BJ (cell line): ENCODE measurements around the gene OR5M11. TPM values are rescaled to one million over a fixed set of nuclear protein-coding genes. Genes with fewer than 3 reads are reported as not detected.

Source experiments
- CTCF ChIA-PET: fragments of 350-600 bp; formaldehyde crosslinking; extraction: SDS; loops from one replicate; lab custom pipeline; 2021; ENCODE audit warnings: antibody characterized with exemption, inconsistent platforms; lab: Yijun Ruan, JAX
- POLR2A ChIA-PET: fragments of 300-600 bp; sonication (Branson Sonifier 250); formaldehyde crosslinking; extraction: SDS; loops from one replicate; lab custom pipeline; 2021; ENCODE audit warnings: antibody characterized with exemption; lab: Charles Lee
- DNase-seq: peaks from one replicate; pipeline ENCODE4 v3.0.0-alpha.2; 2011; ENCODE audit warnings: low read depth
- H3K27me3 ChIP-seq: 2 replicates; pipeline ENCODE4 v1.6.0; 2011; ENCODE audit warnings: low read length; ENCODE audit not compliant: control insufficient read depth, insufficient read depth
- H3K36me3 ChIP-seq: 2 replicates; pipeline ENCODE4 v1.5.1; 2011; ENCODE audit warnings: low read length; ENCODE audit not compliant: control insufficient read depth, insufficient read depth
- H3K4me3 ChIP-seq: 2 replicates; pipeline ENCODE4 v1.5.1; 2011; ENCODE audit warnings: low read depth, mild to moderate bottlenecking, control low read depth, low read length
- CTCF ChIP-seq: IDR thresholded peaks from 2 replicates; pipeline ENCODE4 v1.5.1; 2011; ENCODE audit warnings: low read depth, mild to moderate bottlenecking, control low read depth, inconsistent platforms, low read length, moderate library complexity; ENCODE audit not compliant: insufficient read depth
- polyA plus RNA-seq: library from polyadenylated mRNA; depleted of rRNA; stranded (reverse); fragments of >200 nt; gene quantifications from 2 replicates; pipeline ENCODE4 v1.2.3, GENCODE V29; 2011

The OR5M11 gene
- polyA plus RNA-seq, 1 experiment: not detected

DNA sequence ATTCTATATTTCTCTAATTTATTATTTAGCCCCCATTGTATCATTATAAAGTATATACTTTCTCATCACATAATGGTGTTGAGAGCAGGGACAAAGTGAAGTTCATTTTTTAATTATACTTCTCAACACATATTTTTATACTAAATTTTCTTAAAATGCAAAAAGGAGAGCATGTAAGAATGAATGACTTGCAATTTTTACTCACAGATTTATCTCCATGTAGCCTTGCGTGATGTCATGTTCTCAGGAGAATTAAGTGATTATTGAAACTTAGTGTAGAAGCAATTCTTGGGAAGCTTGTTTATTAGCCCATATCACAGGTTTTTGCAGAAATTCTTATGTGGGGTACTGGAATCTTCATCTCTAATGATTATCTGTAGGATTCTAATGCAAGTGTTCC, 682 bp upstream of the OR5M11 start:
- no peak for DNase-seq
- Histone ChIP-seq H3K27me3 (no peaks in the 10 kb centered on the region), H3K4me3 (no peak overlapping the region), H3K36me3 (no peaks in the 10 kb centered on the region)
- CTCF ChIA-PET: no interaction called here
- POLR2A ChIA-PET: no interaction called here
- TF ChIP-seq CTCF: no peak

- H3K4me3 ChIP-seq: no peak overlapping the region
- H3K27me3 ChIP-seq: no peaks in the 10 kb centered on the region
- CTCF ChIA-PET: no interaction called here
- POLR2A ChIA-PET: no interaction called here
- TF ChIP-seq CTCF: no peak
- no peak for DNase-seq
- no peaks in the 10 kb centered on the region for H3K36me3 ChIP-seq
Observed at GRCh38 chr11:56533054-56533740, 9.9 kb downstream of the OR5M11 start.

DNA sequence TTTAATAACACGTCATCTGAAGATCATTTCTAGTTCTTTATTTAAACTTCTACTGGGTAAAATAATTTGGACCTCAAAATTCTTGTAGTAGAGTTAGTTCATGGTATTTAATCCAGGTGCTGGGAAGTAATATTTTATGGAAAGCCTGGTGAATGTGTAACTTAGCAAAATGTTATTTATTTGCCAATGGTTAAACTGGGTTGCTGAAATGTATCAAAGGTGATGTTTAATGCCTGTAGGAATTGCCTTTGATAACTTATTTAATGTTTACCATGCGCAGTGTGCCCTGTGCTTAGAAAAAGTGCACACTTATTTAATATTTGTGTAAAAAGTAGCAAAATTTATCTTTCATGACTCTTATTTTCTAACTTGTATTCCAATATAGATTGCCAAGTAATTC, 11.2 kb downstream of the OR5M11 start:
- H3K36me3 ChIP-seq: no peaks in the 10 kb centered on the region
- ChIA-PET POLR2A (no interaction called here), CTCF (no interaction called here)
- no peak overlapping the region for H3K4me3 ChIP-seq
- no peak for DNase-seq
- no peaks in the 10 kb centered on the region for H3K27me3 ChIP-seq
- no peak for TF ChIP-seq CTCF

DNA sequence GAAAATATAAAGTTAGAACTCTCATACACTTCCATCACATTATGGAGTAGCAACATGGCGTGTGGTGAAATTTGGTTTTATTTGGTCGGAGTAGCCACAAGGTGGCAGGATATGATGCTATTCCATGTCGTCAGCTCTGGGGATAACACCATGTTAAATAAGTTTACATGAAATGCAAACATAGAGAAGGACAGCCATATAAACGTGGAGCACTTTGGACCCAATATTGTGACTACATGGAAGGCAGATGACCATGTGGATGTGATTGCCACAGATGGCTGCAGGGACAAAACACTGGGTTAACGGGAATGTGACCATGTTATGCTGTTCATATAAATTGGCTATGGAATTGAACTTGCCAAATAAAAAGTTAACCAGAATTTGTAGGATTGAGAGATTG, 21.0 kb downstream of the OR5M11 start:
- ChIA-PET POLR2A (no interaction called here), CTCF (no interaction called here)
- no peaks in the 10 kb centered on the region for H3K36me3 ChIP-seq
- H3K27me3 ChIP-seq: no peaks in the 10 kb centered on the region
- DNase-seq: no peak
- no peak for TF ChIP-seq CTCF
- H3K4me3 ChIP-seq: no peak overlapping the region

DNA sequence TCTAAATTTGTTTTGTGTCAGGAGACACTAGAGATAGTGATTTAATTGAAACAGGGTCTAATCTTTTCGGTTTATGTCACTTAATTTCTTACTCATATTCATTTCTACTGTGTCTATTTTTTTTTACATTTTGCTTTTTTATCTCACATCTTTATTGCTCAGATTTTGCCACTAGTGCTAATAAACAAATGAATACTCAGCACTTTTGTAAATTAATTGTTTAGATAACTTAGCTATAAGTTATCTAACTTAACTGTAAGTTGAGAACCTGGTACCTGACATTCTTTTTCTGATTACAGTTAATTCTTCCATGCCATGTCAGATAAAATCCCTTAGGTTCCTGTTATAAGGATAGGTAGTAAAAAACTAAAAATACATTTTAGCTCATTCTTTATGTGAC, 29.8 kb downstream of the OR5M11 start:
- no peak overlapping the region for H3K4me3 ChIP-seq
- TF ChIP-seq CTCF: no peak
- H3K27me3 ChIP-seq: no peaks in the 10 kb centered on the region
- POLR2A ChIA-PET: no interaction called here
- no peak for DNase-seq
- H3K36me3 ChIP-seq: no peaks in the 10 kb centered on the region
- CTCF ChIA-PET: no interaction called here
